ENCODE results near the gene CGB1. TPM values are rescaled to one million over a fixed set of nuclear protein-coding genes. Genes with fewer than 3 reads are reported as not detected.

CGB1 gene
- polyA plus RNA-seq, 10 donors: 0.90 TPM; not detected in 9

DNA sequence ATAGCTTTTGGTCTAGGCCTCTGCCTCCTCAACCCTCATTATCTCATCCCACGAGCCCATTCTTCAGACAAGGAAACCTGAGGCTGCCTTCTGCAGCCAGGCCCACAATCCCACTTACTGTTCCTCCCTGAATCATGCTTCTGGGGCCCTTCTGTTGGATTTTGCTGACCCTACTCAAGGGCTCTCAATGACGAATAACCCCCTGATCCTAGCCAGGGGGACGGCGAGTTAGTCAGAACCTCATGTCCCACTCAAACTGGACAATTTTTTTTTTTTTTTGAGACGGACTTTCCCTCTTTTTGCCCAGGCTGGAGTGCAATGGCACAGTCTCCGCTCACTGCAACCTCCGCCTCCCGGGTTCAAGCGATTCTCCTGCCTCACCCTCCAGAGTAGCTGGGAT is 14.6 kb downstream of the CGB1 start:
- no peak for DNase-seq

DNA sequence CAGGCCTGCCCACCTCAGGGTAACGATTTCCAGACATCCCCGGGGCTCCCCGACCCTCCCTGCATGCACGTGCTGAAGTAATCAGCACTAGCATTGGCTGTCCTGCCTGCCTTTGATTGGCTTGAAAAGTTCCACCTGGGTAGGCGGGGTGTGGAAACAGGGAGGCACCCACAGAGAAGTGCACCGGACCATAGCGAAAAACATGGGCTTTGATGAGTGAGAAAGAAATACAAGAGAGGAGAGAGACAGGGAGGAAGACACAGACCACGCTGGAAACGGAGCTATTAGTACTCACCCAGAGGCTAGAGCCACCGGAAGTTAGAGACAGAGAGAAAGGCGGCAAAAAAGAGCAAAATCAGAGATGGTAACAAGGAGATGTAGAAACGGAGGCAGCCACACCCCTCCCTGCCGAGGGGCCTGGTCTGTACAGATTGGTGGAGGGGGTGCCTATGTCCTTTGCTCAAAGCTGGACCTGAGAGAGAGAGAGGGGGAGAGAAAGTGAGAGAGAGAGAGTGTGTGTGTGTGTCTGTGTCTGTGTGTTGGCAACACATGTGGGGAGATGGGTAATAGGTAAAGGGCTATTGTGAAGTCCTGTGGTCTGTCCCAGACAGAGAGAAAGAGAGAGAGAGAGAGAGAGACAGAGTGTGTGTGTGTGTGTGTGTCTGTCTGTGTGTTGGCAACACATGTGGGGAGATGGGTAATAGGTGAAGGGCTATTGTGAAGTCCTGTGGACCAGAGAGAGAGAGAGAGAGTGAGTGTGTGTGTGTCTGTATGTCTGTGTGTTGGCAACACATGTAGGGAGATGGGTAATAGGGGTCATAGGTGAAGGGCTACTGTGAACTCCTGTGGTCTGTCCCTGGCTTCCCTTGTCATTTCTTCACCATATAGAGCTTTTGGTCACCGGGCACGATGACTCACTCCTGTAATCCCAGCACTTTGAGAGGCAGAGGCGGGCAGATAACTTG is 15.5 kb downstream of the CGB1 start:
- no peak for DNase-seq

DNA sequence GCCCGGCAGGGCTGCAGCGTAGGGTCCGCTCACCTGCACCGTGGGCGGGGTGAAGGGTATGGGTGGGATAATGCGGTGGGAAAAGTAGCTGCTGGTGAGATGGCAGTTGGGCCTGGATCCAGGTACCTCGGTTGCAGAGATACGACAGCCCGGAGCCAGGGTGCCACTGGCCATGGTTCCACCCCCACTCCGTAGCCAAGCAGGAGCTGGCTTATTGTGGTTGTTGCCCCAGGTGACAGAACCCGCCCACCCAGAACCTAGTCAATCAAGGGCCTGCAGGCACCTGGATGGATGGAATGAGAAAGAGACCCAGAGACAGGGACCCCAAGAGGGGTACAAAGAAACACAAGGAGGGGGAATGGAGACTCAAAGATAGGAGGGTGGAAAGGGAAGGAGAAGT is 16.4 kb downstream of the CGB1 start:
- no peak for DNase-seq

DNA sequence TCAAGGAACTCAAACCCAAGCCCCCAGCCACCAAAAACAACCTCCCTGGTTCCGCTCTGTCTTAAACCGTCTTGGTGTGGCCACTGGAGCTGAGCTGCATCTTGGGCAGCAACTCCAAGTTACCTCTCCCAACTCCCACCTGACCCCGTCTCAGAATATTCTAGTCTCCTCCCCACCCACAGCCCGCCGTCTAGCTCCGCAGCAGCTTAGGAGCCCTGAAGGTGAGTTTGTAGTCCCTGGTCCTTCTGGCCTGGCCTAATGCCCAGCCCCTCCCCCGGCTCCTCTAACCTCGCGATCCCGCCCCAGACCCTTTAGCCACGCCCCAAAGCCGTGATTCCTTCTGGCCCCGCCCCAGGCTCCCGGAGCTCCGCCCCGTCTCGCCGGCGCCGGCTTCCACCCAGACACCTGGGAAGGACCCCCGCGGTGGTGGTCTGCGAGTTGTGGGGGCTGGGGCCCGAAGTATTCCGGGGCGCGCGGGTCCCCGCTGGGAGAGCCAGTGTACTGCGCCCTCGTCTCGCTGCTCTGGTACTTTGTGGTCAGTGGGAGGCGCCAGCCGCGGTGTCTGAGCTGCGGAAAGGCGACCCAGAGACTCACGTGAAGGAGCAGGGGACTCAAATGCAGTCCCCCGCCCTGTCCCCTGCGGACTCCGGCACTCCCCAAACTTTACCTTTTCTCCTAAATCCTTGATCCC is 17.3 kb downstream of the CGB1 start:
- DNase-seq: peak in 2 of 3 donors; percentile 10 to 28

DNA sequence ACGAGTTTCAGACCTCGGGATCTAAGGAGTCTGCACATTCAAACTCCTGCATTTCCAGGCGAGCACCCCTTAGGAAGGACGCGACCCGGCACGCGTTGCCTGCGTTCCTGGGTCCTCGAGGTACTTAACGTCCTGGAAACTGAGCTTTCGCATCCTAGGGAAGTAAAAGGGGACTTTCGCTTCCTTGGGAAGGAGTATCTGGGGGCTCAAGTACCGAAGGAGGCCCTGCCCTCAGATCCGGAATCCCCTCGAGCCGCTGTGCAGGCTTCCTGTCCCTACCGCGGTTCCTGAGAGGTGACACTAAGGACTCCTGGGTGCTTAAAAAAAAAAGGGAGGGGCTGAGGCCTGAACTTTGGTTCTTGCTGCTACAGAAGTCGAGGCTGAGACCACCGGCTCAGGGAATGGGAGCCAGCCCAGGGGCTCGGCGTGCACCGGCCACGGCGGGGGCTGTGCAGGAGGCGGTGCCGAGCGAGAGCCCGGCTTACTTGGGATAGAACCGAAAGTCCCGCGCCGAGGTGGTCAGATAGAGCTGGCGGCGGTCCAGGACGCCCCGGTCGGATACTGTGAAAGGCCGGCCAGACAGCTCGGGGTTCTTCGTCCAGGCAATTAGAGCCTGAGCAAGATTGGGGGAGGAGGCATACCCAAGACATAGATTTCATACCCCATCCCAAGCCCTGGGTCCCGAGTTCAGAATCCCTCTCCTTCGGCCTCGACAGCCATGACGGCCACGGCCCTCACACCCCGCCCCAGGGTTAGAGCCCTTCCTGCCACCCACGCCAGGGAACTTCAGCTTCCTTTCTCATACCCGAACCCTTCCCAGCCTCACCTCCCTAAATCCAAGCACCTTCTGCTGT is 18.1 kb downstream of the CGB1 start:
- DNase-seq: peak in 1 of 3 donors; percentile 34

DNA sequence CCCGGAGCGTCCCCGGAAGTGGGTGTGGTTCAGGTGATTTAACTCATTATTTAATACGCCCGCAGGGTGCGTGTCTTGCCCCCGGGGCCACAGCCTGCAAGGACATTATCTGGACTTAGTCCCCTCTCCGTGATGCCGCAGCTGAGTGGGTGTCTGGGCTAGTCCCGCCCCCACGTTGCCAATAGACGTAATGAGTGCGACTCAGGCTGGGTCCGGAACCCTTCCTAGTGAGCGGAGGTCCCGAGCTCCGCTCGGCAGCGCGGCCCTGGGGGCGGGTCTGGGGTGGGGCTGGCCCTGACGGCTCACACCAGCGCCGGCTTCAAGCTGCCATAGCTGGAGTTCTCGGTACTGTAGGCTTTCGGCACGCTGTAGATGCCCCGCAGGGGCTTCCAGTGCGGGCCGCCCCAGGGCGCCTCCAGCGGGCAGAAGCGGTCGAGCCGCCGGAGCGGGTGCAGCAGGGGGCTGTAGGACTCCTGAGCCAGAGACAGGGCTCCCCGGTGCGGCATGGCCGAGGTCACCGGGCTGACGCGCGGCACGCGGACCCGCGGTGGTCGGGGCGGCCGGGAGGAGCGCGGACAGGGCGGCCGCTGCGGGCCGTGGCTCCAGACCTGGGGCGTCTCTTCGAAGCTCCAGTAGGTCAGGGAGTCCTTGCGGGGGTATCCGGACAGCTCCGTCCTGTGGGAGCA is 18.9 kb downstream of the CGB1 start:
- peak in 2 of 3 donors; percentile 40 to 61 for DNase-seq

DNA sequence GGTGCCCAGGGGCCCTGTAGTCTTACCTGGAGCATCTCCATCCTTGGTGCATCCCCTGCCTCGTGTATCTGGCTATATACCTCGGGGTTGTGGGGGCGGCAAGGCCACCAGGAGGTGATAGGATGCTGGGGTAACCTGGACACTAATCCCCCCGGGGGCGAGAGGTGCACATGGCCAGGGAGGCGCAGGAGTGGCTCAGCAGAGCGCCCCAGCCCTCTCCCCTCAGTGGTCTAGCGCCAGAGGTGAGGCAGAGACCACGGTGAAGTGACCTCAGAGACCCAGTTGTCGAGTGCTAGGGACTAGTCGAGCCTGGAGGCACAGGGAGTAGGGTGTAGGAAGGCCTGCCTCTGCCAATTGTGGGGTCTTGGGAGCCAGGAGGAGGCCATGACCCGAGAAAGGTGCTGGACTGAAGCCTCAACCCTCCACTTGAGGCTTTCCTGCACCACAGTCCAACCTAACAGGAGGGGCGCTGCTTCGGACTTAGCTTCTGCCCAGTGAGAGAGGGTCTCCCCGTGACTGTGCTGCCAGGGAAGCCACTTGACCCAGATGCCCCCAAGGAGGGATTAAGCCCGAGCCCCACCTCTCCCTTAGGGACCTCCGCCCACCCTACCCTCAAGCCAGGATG is 19.5 kb downstream of the CGB1 start, which contains the start of gene LHB:
LHB (minus strand) TSS at position 51 of the 625 bp plus-strand sequence; CDS start at position 41, 10 bp downstream.
- no peak for DNase-seq

DNA sequence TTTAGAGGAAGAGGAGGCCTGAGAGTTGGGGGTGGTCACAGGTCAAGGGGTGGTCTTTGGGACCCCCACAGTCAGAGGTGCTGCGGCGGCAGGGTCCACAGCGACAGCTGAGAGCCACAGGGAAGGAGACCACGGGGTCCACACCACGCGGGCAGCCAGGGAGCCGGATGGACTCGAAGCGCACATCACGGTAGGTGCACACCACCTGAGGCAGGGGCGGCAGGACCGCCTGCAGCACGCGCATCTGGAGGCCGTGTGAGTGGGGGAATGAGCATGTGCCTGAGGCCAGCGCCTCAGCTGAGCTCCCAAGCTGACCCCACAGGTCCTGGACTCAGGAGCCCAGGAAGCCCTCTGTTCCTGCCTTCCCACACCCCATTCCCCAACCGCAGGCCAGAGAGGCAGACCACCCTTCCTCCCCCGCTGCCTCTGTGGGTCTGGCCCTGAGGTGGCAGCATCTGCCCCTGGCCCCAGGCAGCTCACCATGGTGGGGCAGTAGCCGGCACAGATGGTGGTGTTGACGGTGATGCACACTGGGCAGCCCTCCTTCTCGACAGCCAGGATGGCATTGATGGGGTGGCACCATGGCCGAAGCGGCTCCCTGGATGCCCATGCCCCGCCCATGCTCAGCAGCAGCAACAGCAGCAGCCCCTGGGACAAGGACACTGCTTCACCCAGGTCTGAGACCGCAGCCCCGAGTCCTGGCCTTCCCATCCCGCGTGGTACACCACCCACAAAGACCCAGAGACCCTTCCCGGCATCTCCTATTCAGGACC is 20.4 kb downstream of the CGB1 start:
- DNase-seq: no peak

DNA sequence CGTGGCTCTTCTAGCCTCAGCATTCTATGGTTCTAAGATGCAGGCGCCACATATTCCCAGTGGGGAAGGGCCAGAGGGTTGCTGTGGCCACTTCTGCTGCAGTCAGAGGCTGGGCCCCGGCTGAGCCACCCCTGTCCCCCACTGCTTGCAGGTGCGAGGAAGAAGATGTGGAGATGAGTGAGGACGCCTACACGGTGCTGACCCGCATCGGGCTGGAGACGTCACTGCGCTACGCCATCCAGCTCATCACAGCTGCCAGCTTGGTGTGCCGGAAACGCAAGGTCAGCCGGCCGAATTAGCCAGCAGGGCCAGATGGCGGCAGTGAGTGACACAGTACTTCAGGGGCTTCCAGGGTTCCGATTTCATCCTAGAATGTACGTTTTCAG is 21.8 kb downstream of the CGB1 start:
- DNase-seq: no peak

DNA sequence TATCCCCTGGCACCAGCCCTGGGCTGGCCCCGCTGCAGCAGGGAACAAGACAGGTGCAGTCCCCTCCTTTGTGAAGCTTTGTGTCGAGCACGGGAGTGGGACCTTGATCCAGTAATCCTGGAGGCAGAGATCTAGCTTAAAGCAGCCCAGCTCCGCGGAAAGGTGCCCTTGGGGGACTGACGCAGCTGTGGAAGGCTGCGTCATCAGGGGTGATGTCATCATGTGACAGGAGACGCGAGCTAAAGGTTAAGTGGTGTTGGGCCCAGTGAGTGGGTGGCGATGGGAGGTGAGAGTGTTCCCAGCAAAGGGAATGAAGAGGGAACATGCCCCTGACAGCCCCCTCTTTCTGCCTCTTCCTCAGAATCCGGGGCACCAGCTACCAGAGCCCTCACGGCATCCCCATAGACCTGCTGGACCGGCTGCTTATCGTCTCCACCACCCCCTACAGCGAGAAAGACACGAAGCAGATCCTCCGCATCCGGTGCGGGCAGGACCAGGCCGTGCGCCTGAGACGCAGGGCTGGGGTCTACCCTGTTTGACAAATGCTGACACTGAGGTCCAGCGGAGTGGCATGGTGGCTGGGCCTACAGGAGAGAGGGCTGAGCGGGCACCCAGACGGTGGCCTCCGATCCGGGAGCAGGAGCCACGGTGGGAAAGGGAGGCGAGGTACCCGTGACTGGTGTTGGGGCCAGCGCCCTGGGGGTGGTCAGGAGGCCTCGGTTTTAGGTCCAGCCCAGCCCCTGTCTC is 22.4 kb downstream of the CGB1 start:
- DNase-seq: no peak

DNA sequence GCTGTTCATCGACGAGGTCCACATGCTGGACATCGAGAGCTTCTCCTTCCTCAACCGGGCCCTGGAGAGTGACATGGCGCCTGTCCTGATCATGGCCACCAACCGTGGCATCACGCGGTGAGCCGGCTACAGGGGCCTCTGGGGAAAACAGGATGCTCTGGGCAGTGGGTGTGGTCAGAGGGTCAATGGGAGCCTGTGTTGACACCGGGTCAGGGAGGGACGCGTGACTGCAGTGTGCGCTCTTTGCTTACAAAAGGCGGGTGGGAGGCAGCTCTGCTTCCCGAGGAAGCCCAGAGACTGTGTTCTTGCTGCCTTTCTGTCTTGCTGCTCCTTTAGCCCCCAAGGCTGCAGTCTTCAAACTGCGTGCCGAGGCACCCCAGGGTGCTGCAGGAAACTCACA is 25.5 kb downstream of the CGB1 start:
- no peak for DNase-seq

DNA sequence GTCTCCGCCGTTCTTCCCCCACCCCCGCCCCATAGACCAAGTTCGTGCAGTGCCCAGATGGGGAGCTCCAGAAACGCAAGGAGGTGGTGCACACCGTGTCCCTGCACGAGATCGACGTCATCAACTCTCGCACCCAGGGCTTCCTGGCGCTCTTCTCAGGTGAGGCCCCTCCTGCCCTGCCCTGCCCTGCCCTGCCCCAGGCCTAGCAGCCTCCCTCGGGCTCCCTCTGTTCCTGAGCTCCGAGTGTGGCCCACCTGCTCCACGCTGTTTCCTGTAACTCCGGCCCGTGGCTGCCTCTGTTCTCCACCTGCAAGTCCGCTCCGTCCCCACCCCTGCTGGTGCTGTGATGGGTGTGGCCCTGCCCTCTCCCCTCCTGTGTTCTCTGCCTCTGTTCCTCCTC is 26.2 kb downstream of the CGB1 start:
- DNase-seq: no peak

DNA sequence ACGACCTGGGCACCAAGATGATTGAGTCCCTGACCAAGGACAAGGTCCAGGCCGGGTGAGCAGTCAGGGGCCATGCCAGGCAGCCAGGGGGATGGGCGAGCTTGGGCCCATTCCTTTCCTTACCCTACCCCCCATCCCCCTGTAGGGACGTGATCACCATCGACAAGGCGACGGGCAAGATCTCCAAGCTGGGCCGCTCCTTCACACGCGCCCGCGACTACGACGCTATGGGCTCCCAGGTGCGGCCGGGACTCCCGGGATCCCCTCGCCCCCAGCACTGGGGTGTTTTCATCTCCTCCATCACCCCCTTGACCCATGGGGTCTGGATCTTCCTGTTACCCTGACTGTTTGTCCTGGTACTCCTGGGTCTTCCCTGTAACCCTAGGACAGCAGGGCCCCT is 26.9 kb downstream of the CGB1 start:
- DNase-seq: no peak

DNA sequence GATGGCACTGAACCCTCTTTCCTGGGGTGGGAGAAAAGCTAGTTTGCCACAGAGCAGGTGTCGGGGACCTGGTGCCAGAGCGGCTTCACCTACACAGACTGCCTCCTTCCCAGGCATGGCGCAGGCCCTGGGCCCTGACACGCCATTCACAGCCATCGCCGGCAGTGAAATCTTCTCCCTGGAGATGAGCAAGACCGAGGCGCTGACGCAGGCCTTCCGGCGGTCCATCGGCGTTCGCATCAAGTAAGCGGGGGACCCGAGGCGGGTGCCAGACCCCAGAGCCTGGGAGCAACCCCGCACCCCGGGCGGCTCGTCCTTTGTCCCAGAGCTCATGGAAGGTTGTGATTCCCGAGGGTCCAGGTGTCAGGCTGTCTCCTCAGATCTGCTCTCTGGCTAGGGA is 29.8 kb downstream of the CGB1 start:
- DNase-seq: no peak

DNA sequence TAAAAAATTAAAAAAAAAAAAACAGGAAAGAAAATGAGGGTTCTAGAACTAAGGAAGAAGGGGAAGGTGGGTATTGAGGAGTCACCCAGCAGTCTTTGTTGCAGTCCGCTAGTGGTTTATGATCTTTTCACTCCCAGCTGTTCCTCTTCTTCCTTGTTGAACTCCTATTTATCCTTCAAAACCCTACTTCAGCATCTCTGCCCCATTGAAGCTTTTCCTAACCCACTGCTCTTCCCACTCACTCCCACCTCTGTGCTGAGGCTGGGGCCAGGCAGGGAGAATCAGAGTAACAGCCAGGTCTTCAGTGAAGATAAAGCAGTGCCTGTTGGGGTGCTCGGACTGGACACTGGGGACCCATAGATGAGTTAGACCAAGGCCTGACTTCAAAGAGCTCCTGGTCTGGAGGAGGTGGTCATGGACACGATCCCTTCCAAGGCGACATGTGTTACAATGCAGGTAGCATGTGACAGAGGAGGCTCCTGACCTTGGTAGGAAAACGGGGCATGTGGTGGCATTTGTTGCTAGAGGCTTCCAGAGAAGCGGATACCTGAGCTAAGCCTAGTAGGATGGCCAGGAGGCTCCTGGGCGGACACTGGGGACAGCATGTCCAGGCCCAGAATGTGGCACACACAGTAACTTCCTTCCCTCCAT is 31.6 kb downstream of the CGB1 start:
- DNase-seq: no peak

DNA sequence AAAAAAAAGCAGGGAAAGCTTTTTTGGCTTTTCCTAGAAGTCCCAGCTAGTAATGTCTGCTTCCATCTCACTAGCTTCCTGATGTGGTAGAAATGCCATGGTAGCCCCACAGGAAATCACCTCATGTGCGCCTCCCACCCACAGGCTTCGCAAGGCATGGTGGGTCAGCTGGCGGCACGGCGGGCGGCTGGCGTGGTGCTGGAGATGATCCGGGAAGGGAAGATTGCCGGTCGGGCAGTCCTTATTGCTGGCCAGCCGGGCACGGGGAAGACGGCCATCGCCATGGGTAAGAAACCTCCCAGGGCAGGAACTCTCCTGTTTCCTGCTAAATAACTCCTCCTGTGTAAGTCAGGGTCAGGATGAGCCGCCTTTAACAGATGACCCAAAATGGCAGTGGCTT is 32.6 kb downstream of the CGB1 start:
- no peak for DNase-seq

DNA sequence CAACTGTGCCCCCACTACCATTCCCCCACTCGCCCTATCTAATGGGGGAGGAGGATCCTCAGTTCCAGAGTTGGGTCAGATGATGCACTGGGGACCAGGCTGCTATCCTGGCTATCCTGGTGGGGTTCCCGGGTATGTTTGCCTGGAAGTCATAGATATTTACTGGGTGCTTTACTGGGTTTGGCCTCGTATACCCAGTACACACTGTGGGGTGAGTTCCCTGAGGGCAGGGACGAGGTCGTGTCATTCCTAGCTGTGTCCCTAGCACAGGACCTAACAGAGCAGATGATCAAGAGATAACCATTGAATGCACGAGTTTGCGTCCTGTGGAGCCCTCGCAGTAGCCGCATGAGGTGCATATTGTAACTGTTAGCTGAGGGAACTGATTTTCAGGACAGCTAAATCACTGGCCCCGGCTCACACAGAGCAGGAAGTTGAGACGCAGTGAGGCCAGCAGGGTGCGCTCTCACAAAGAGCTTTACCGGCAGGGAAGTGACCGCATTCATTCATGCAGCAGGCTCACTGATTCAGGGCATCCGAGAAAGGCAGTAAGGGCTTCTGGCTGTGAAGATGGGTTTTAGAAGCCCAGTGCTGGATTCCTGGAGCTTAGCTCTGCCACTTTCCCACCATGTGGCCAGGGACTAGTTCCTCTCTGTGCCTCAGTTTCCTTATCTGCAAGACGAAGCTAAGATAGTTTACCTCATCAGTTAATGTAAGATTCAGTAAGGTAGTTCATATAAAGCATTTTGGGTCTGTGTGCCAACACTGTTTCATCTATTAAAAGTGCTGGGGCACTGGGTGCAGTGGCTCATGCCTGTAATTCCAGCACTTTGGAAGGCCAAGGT is 37.0 kb downstream of the CGB1 start:
- DNase-seq: peak in 1 of 3 donors; percentile 49

DNA sequence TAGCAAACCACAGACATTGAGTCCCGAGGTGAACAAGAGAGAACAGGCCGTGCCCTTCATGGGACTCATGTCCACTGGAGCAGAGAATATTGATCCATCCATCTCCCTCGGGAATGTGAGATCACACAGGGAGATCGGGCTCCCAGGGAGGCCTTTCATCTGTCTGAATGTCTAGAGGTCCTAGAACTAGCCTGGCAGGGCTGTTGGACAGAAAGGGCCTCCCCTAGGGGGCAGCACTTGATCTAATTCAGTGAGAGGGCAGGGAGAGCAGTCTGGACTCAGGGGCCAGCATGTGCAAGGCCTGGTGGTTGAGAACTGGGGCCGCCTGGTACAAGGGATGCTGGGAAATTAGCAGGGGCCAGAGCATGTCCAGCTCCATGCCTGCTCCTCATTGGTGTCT is 38.7 kb downstream of the CGB1 start:
- no peak for DNase-seq
